GM12892 (cell line): ENCODE data around the gene CHMP1A.
"Not testable (repeated sequence)": the region's sequence is repeated elsewhere in the genome, so short reads cannot be mapped to it uniquely, and the experiment has no call there.

Experiments
- POLR2A ChIP-seq: IDR thresholded peaks from 2 replicates; pipeline ENCODE4 v1.6.1; 2011; ENCODE audit warnings: low read depth, low read length, control low read depth
- POLR2AphosphoS5 ChIP-seq: IDR thresholded peaks from 2 replicates; pipeline ENCODE4 v1.6.1; 2011; ENCODE audit warnings: low read depth, low read length, control low read depth
- TAF1 ChIP-seq: IDR thresholded peaks from 2 replicates; pipeline ENCODE4 v1.6.1; 2011; ENCODE audit warnings: low read depth, mild to moderate bottlenecking, control low read depth, low read length, borderline replicate concordance

GRCh38 chr16:89667000-89667399, 9.5 kb upstream of the CHMP1A start:
- not testable (repeated sequence) for TF ChIP-seq POLR2A, POLR2AphosphoS5, TAF1
